Measurements from ENCODE around the gene PTPRG. TPM values are rescaled to one million over a fixed set of nuclear protein-coding genes. Genes with fewer than 3 reads are reported as not detected.

PTPRG gene
- total and polyA plus RNA-seq, 2 of the 13 experiments (the other 11 are each of a cell fraction or from before 2014, with no cell fraction given), result 8.0 to 25.3 TPM

DNA sequence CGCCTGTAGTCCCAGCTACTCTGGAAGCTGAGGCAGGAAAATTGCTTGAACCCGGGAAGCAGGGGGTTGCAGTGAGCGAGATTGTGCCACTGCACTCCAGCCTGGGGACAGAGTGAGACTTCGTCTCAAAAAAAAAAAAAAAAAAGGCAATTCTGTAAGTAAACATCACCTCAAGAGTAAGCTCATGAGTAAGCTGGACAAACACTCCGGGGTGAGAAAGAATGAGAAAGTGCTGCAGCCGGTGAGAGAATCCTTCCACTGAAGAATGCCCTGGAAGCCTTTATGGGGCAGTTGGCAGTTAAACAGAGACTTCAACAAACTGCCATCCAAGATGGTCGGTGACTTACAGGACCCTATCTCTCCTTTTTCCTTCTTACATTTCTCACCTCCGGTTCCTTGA is 764.5 kb downstream of the PTPRG start (continued):
- TF ChIP-seq, protein P1, sequence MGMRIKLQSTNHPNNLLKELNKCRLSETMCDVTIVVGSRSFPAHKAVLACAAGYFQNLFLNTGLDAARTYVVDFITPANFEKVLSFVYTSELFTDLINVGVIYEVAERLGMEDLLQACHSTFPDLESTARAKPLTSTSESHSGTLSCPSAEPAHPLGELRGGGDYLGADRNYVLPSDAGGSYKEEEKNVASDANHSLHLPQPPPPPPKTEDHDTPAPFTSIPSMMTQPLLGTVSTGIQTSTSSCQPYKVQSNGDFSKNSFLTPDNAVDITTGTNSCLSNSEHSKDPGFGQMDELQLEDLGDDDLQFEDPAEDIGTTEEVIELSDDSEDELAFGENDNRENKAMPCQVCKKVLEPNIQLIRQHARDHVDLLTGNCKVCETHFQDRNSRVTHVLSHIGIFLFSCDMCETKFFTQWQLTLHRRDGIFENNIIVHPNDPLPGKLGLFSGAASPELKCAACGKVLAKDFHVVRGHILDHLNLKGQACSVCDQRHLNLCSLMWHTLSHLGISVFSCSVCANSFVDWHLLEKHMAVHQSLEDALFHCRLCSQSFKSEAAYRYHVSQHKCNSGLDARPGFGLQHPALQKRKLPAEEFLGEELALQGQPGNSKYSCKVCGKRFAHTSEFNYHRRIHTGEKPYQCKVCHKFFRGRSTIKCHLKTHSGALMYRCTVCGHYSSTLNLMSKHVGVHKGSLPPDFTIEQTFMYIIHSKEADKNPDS (CRISPR knock-in tag; IDR thresholded peaks at IDR 0.05), result no peak
- TF ChIP-seq, protein P2, sequence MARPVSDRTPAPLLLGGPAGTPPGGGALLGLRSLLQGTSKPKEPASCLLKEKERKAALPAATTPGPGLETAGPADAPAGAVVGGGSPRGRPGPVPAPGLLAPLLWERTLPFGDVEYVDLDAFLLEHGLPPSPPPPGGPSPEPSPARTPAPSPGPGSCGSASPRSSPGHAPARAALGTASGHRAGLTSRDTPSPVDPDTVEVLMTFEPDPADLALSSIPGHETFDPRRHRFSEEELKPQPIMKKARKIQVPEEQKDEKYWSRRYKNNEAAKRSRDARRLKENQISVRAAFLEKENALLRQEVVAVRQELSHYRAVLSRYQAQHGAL (CRISPR knock-in tag; IDR thresholded peaks at IDR 0.05; ENCODE audit: not compliant biosample characterization), result no peak
- TF ChIP-seq SOX5 (CRISPR knock-in tag; IDR thresholded peaks at IDR 0.05; ENCODE audit: borderline replicate concordance), result no peak
- TF ChIP-seq, protein P3, sequence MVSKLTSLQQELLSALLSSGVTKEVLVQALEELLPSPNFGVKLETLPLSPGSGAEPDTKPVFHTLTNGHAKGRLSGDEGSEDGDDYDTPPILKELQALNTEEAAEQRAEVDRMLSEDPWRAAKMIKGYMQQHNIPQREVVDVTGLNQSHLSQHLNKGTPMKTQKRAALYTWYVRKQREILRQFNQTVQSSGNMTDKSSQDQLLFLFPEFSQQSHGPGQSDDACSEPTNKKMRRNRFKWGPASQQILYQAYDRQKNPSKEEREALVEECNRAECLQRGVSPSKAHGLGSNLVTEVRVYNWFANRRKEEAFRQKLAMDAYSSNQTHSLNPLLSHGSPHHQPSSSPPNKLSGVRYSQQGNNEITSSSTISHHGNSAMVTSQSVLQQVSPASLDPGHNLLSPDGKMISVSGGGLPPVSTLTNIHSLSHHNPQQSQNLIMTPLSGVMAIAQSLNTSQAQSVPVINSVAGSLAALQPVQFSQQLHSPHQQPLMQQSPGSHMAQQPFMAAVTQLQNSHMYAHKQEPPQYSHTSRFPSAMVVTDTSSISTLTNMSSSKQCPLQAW (CRISPR knock-in tag; IDR thresholded peaks at IDR 0.05), result no peak
- no peak for TF ChIP-seq FOSL2 (CRISPR knock-in tag; IDR thresholded peaks at IDR 0.05)

DNA sequence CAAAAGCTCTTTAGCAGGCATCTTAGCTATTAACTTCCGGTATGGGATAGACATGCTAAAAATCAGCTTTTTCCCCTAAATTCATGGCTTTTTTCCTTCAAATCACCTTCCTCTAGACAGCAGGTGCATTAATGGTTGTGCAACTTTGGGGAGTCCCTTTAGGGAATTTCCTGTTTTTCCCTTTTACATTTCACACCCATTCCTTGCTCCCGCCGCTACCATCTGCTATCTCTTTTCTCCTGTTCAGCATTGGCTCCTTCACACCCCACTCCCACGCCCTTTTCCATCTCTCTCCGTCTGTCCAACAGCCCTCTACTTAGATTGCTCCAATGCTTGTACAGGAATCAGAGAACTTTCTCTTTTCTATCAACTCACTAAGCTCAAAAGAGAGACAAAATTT is 768.6 kb downstream of the PTPRG start:
- Histone ChIP-seq H3K9me3 (ENCODE audit: low read length) (no peaks in the 10 kb centered on the region), H3K4me1 (ENCODE audit: insufficient read depth, low read length) (no peaks in the 10 kb centered on the region), H3K4me3 (replicated peaks in 1 of 3; ENCODE audit: insufficient read depth in 1 of 3, low read depth in 2 of 3, low read length in 3 of 3) (no peak overlapping the region), H3K79me2 (ENCODE audit: insufficient read depth, low read length) (no peaks in the 10 kb centered on the region), H3K4me2 (ENCODE audit: low read depth, low read length) (no peak overlapping the region), H4K20me1 (ENCODE audit: insufficient read depth, low read length) (no peaks in the 10 kb centered on the region), H3K36me3 (replicated peaks in 1 of 2; ENCODE audit: control insufficient read depth in 1 of 2, insufficient read depth in 2 of 2, low read length in 2 of 2) (no peaks in the 10 kb centered on the region), H3K9ac (ENCODE audit: insufficient read depth, low read depth, low read length) (no peak overlapping the region), H3K27me3 (ENCODE audit: control insufficient read depth in 1 of 2, insufficient read depth in 2 of 2, low read length in 2 of 2) (no peaks in the 10 kb centered on the region), H2AFZ (ENCODE audit: low read length) (no peak overlapping the region), H3K27ac (ENCODE audit: extremely low read length, insufficient read depth, low read length) (no peak overlapping the region)
- DNase-seq (ENCODE audit: low spot score) (no peak), ATAC-seq (no peak), FAIRE-seq (no peak)
- TF ChIP-seq SMC3 (IDR thresholded peaks at IDR 0.05; ENCODE audit: low read length) (no peak), RBM22 (optimal IDR thresholded peaks at IDR 0.05; ENCODE audit: low read length) (no peak), ZNF260 (CRISPR knock-in tag; IDR thresholded peaks at IDR 0.05; ENCODE audit: borderline replicate concordance, low read depth) (no peak), ZNF205 (CRISPR knock-in tag; IDR thresholded peaks at IDR 0.05) (no peak), ZNF350 (CRISPR knock-in tag; IDR thresholded peaks at IDR 0.05; ENCODE audit: borderline replicate concordance, low read depth) (no peak), MIXL1 (CRISPR knock-in tag; IDR thresholded peaks at IDR 0.05) (no peak), ZNF326 (CRISPR knock-in tag; IDR thresholded peaks at IDR 0.05; ENCODE audit: borderline replicate concordance) (no peak), NR2F2 (IDR thresholded peaks at IDR 0.05; ENCODE audit: borderline replicate concordance, low read depth) (no peak), POGZ (CRISPR knock-in tag; IDR thresholded peaks at IDR 0.05) (no peak), HNRNPUL1 (IDR thresholded peaks at IDR 0.05; ENCODE audit: low read depth, low read length) (no peak)
- TF ChIP-seq, protein P4, sequence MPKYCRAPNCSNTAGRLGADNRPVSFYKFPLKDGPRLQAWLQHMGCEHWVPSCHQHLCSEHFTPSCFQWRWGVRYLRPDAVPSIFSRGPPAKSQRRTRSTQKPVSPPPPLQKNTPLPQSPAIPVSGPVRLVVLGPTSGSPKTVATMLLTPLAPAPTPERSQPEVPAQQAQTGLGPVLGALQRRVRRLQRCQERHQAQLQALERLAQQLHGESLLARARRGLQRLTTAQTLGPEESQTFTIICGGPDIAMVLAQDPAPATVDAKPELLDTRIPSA (CRISPR knock-in tag; IDR thresholded peaks at IDR 0.05; ENCODE audit: borderline replicate concordance), result no peak
- WGBS (ENCODE audit: low lambda C conversion rate), result 24% methylated on average over 5 of the region's 5 CpGs
- in situ Hi-C loops (cut with HindIII; ENCODE audit: extremely low pct_ligation_motif_present, low pct_unique_long_range_greater_than_20kb) (loop anchor here (5.0 kb wide), 1 partner anchor 227 kb away; no protein-coding TSS in a partner anchor), intact Hi-C loops (cut with micrococcal nuclease; ENCODE audit: unreplicated experiment) (no loop called here)
- ChIA-PET POLR2A (no interaction called here), CTCF (ENCODE audit: low intra/inter-chr PET ratio, low total read pairs) (no interaction called here)
- no TSS peak for BruUV-seq (replicated peaks)

All from HepG2 (cell line).